ENCODE results near the gene ITPKB.

The ITPKB gene

DNA sequence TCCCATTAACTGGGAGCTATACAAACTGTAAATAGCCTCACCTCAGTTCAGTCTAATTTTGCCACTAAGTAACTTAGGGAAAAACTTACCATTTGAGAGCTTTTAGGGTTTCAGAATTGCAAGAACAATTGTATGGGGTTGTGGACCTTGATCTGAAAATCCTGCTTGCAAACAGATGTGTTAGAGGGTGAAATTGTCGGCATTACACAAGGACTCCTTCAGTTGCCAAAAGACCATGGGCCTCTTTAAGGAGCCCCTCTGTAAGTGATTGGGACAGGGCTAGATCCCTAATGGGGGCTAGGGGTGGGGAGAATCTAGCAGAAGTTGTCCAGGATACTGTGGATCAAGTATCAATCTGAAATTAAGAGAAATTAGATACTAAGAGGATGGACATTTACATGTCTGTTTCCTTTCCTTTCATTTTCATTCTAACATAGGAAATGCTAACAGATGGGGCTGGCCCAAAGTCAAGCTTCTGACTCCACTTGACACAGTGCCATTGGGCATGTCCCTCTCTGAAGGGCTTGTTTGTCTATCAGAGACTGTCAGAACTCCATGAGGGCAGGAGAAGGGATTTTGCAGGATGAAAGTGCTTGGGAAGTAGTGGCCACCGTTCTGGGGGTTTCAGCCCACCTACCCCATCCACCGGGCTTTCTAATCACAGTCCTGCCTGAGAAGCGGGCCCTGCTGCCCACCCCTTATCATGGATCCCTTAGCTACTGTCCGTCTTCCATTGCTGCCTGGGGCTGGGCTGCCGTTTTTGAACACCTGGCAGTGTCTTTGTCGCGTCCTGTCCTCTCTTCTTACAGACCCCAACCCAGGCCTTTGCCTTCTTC lies 135.8 kb downstream of the ITPKB start:
- Histone ChIP-seq H2AFZ (ENCODE audit: low read length) (peak overlapping the region; percentile 68), H3K9ac (ENCODE audit: low read length) (no peak overlapping the region; the same call in 1 of the 2 replicates), H3K36me3 (replicated peaks; ENCODE audit: insufficient read depth, low read length) (no peaks in the 10 kb centered on the region), H3K27me3 (replicated peaks; ENCODE audit: insufficient read depth, low read length) (no peaks in the 10 kb centered on the region), H3F3A (ENCODE audit: insufficient read depth, low read length) (no peaks in the 10 kb centered on the region), H3K9me3 (replicated peaks; ENCODE audit: insufficient read depth, low read length) (no peaks in the 10 kb centered on the region), H3K9me2 (replicated peaks; ENCODE audit: insufficient read depth, low read length) (no peaks in the 10 kb centered on the region), H3K4me2 (ENCODE audit: low read depth, low read length) (peak overlapping the region; percentile 60), H4K20me1 (ENCODE audit: insufficient read depth, low read length) (no peaks in the 10 kb centered on the region), H3K4me3 (ENCODE audit: low read length) (peak overlapping the region; percentile 38), H3K79me2 (ENCODE audit: low read length) (no peaks in the 10 kb centered on the region), H3K27ac (ENCODE audit: low read length) (no peak overlapping the region), H3K4me1 (ENCODE audit: low read length) (peaks cover 4% of the 10 kb centered on the region; the same call in 1 of the 2 replicates)
- TF ChIP-seq, protein P1, sequence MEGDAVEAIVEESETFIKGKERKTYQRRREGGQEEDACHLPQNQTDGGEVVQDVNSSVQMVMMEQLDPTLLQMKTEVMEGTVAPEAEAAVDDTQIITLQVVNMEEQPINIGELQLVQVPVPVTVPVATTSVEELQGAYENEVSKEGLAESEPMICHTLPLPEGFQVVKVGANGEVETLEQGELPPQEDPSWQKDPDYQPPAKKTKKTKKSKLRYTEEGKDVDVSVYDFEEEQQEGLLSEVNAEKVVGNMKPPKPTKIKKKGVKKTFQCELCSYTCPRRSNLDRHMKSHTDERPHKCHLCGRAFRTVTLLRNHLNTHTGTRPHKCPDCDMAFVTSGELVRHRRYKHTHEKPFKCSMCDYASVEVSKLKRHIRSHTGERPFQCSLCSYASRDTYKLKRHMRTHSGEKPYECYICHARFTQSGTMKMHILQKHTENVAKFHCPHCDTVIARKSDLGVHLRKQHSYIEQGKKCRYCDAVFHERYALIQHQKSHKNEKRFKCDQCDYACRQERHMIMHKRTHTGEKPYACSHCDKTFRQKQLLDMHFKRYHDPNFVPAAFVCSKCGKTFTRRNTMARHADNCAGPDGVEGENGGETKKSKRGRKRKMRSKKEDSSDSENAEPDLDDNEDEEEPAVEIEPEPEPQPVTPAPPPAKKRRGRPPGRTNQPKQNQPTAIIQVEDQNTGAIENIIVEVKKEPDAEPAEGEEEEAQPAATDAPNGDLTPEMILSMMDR (IDR thresholded peaks at IDR 0.05; ENCODE audit: low read length), result no peak
- TF ChIP-seq EZH2phosphoT487 (IDR thresholded peaks at IDR 0.05; ENCODE audit: low read length), result no peak
- TF ChIP-seq EZH2 (optimal IDR thresholded peaks at IDR 0.05; ENCODE audit: low read depth, low read length), result no peak
- peak; percentile 28 for DNase-seq

DNA sequence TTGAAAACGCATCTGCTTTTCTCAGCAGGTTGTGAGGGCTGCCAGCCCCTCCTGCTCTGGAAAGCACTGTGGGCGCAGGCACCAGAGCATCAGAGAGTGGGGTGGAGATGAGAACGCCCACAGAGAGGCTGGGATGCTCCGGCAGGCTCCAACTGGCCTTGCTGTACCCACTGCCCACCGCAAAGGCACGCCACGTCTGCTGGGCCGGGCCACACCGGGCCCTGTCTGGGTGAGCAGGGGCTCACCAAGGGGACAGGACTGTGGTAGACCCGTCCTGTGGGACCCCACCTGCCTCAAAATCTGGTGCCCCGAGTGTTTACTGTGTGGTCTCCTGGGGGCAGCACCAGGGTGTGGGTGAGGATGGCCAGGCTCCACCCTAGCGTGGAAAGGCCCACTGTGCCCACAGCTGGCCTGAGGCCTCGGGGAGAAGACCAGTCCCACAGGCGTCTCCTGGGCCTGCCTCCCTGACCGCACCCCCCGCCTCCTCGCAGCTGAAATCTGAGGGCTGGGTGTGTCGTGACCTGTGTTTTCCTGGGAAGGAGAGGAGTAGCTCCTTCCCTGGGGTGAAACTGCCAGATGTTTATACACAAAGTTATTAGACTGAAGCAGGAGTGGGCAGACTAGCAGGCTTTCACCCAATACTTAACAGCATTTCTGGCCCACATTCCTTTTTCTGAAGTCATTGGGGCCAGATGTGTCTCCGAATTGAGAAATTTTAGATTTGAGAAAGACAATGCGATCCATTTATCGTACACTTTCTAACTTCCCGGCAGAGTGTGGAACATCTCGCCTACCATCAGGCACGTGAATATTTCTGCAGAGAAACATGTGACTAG lies 136.7 kb downstream of the ITPKB start:
- H3K27ac ChIP-seq (ENCODE audit: low read length), result no peak overlapping the region
- no peaks in the 10 kb centered on the region for H3F3A ChIP-seq (ENCODE audit: insufficient read depth, low read length)
- H4K20me1 ChIP-seq (ENCODE audit: insufficient read depth, low read length), result no peaks in the 10 kb centered on the region
- TF ChIP-seq, protein P1 (IDR thresholded peaks at IDR 0.05; ENCODE audit: low read length), result no peak
- no peak for TF ChIP-seq EZH2phosphoT487 (IDR thresholded peaks at IDR 0.05; ENCODE audit: low read length)
- TF ChIP-seq EZH2 (optimal IDR thresholded peaks at IDR 0.05; ENCODE audit: low read depth, low read length), result no peak
- no peaks in the 10 kb centered on the region for H3K27me3 ChIP-seq (replicated peaks; ENCODE audit: insufficient read depth, low read length)
- DNase-seq, result no peak
- H3K4me3 ChIP-seq (ENCODE audit: low read length), result peak overlapping the region; percentile 38
- H3K79me2 ChIP-seq (ENCODE audit: low read length), result no peaks in the 10 kb centered on the region
- peak overlapping the region; percentile 68 for H2AFZ ChIP-seq (ENCODE audit: low read length)
- H3K4me2 ChIP-seq (ENCODE audit: low read depth, low read length), result peak overlapping the region; percentile 60
- H3K9ac ChIP-seq (ENCODE audit: low read length), result no peak overlapping the region; the same call in 1 of the 2 replicates
- H3K4me1 ChIP-seq (ENCODE audit: low read length), result peaks cover 4% of the 10 kb centered on the region; the same call in 1 of the 2 replicates
- H3K9me2 ChIP-seq (replicated peaks; ENCODE audit: insufficient read depth, low read length), result no peaks in the 10 kb centered on the region
- no peaks in the 10 kb centered on the region for H3K36me3 ChIP-seq (replicated peaks; ENCODE audit: insufficient read depth, low read length)
- H3K9me3 ChIP-seq (replicated peaks; ENCODE audit: insufficient read depth, low read length), result no peaks in the 10 kb centered on the region

- no peaks in the 10 kb centered on the region for H3K27me3 ChIP-seq (replicated peaks; ENCODE audit: insufficient read depth, low read length)
- H2AFZ ChIP-seq (ENCODE audit: low read length), result no peak overlapping the region
- no peaks in the 10 kb centered on the region for H3K36me3 ChIP-seq (replicated peaks; ENCODE audit: insufficient read depth, low read length)
- no peaks in the 10 kb centered on the region for H3F3A ChIP-seq (ENCODE audit: insufficient read depth, low read length)
- no peak overlapping the region for H3K4me3 ChIP-seq (ENCODE audit: low read length)
- no peaks in the 10 kb centered on the region for H3K79me2 ChIP-seq (ENCODE audit: low read length)
- TF ChIP-seq EZH2phosphoT487 (IDR thresholded peaks at IDR 0.05; ENCODE audit: low read length) (no peak), EZH2 (optimal IDR thresholded peaks at IDR 0.05; ENCODE audit: low read depth, low read length) (no peak)
- TF ChIP-seq, protein P1 (IDR thresholded peaks at IDR 0.05; ENCODE audit: low read length), result no peak
- no peak overlapping the region for H3K27ac ChIP-seq (ENCODE audit: low read length)
- H3K9me2 ChIP-seq (replicated peaks; ENCODE audit: insufficient read depth, low read length), result no peaks in the 10 kb centered on the region
- H3K9ac ChIP-seq (ENCODE audit: low read length), result no peak overlapping the region
- no peak overlapping the region for H3K4me2 ChIP-seq (ENCODE audit: low read depth, low read length)
- H3K9me3 ChIP-seq (replicated peaks; ENCODE audit: insufficient read depth, low read length), result no peaks in the 10 kb centered on the region
- H4K20me1 ChIP-seq (ENCODE audit: insufficient read depth, low read length), result no peaks in the 10 kb centered on the region
- peaks cover 4% of the 10 kb centered on the region; the same call in 1 of the 2 replicates for H3K4me1 ChIP-seq (ENCODE audit: low read length)
- no peak for DNase-seq
These were observed 137.6 kb downstream of the ITPKB start for GRCh38 chr1:226601456-226601855.

Measured in MM.1S (cell line).